ENCODE data around the gene DMXL2. TPM values are rescaled to one million over a fixed set of nuclear protein-coding genes. Genes with fewer than 3 reads are reported as not detected.

Gene DMXL2
- total RNA-seq, 2 donors from 2014 or later, result 10.0 to 22.2 TPM

DNA sequence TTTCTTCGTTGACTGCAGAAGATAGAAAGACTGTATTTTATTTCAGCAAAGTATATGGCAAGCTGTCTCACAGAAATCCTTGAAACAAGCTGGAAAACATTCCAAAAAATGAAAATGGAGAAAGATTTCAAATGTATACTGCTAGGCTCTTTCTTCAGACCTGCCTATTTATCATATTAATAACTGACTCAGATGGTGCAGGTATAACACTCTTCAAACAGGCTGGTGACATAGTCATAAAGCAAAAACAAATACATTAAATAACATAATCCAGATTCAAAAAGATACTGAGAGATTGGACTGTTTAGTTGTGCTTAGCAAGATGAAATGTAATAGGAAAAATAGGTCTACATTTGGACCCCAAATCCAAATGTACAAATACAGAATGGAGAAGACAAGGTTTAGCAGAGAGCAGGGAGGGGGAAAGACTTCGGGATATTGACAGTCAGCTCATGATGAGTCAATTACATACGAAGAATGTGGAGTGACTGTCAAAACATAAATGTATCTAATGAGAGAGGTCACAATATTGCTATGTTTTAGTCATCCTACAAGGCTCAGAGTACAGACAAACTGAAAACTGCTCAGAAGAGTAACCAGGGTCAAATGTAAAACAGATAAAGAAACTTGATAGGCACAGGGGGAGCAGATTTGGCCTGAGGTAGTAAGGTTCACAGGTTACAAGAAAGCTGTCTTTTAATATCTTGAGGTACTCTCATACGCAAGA lies 88.7 kb downstream of the DMXL2 start:
- TF ChIP-seq, protein P1, sequence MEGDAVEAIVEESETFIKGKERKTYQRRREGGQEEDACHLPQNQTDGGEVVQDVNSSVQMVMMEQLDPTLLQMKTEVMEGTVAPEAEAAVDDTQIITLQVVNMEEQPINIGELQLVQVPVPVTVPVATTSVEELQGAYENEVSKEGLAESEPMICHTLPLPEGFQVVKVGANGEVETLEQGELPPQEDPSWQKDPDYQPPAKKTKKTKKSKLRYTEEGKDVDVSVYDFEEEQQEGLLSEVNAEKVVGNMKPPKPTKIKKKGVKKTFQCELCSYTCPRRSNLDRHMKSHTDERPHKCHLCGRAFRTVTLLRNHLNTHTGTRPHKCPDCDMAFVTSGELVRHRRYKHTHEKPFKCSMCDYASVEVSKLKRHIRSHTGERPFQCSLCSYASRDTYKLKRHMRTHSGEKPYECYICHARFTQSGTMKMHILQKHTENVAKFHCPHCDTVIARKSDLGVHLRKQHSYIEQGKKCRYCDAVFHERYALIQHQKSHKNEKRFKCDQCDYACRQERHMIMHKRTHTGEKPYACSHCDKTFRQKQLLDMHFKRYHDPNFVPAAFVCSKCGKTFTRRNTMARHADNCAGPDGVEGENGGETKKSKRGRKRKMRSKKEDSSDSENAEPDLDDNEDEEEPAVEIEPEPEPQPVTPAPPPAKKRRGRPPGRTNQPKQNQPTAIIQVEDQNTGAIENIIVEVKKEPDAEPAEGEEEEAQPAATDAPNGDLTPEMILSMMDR (IDR thresholded peaks at IDR 0.05), result no peak
- Histone ChIP-seq H3K27ac (no peak overlapping the region), H3K9me3 (peaks cover 0 to 11% of the 10 kb centered on the region in 2 donors), H3K27me3 (no peaks in the 10 kb centered on the region), H3K4me1 (no peaks in the 10 kb centered on the region), H3K4me3 (no peak overlapping the region), H3K36me3 (peaks cover 7% of the 10 kb centered on the region)
- DNase-seq (ENCODE audit: low spot score), result no peak

DNA sequence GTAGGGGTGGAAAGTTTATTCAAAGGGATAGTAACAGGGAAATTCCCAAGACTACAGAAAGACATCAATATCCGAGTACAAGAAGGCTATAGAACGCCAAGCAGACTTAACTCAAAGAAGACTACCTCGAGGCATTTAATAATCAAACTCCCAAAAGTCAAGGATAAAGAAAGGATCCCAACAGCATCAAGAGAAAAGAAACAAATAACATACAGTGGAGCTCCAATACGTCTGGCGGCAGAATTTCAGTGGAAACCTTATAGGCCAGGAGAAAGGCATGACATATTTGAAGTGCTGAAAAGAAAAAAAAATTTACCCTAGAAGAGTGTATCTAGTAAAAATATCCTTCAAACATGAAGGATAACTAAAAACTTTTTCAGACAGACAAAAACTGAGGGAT lies 95.6 kb downstream of the DMXL2 start:
- peaks cover 0 to 21% of the 10 kb centered on the region in 2 donors for H3K9me3 ChIP-seq
- DNase-seq (ENCODE audit: low spot score), result no peak
- H3K36me3 ChIP-seq, result peaks cover 5% of the 10 kb centered on the region
- no peaks in the 10 kb centered on the region for H3K27me3 ChIP-seq
- no peaks in the 10 kb centered on the region for H3K4me1 ChIP-seq
- TF ChIP-seq, protein P1 (IDR thresholded peaks at IDR 0.05), result no peak
- H3K27ac ChIP-seq, result no peak overlapping the region
- H3K4me3 ChIP-seq, result no peak overlapping the region

DNA sequence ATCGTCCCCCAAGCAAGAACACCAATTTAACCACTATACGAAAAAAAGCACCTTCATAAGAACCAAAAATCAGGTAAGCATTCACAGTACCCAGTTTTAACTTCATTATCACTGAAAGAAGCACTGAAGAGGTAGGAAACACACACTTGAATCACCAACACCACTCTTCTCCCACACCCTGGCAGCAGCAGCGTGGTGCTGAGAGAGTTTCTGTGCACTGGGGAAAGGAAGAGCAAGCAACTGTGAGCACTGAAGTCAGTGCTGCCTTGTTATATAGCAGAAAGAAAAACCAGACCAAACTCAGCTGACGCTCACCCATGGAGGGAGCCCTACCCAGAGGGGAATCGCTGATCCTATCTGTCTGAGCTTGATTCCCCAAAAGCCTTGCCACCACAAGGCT lies 98.2 kb downstream of the DMXL2 start:
- Histone ChIP-seq H3K36me3 (no peaks in the 10 kb centered on the region), H3K27ac (no peak overlapping the region), H3K27me3 (no peaks in the 10 kb centered on the region), H3K4me1 (no peaks in the 10 kb centered on the region), H3K9me3 (peaks cover 0 to 10% of the 10 kb centered on the region in 2 donors), H3K4me3 (no peak overlapping the region)
- TF ChIP-seq, protein P1 (IDR thresholded peaks at IDR 0.05), result no peak
- DNase-seq (ENCODE audit: low spot score), result no peak

DNA sequence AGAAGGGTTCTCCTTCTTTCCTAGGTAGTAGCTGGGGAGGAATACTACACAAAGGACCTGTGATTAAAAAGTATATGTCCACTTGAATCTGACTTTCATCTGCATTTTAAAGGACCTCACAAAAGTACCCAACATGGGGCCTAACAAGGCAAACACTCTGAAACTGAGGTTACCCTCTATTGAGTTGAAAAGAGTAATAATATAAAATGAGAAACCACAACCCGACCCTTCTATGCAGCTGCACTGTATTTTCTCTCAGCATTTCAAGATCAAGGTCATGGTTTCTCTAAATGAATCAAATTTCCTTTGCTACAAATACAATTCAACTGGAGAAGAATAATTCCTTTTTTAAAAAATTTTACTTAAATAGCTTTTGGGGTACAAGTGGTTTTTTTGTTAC lies 106.3 kb downstream of the DMXL2 start:
- Histone ChIP-seq H3K4me3 (no peak overlapping the region), H3K36me3 (no peaks in the 10 kb centered on the region), H3K27ac (no peak overlapping the region), H3K9me3 (no peaks in the 10 kb centered on the region), H3K4me1 (no peaks in the 10 kb centered on the region), H3K27me3 (no peaks in the 10 kb centered on the region)
- TF ChIP-seq, protein P1 (IDR thresholded peaks at IDR 0.05), result no peak
- DNase-seq (ENCODE audit: low spot score), result no peak

DNA sequence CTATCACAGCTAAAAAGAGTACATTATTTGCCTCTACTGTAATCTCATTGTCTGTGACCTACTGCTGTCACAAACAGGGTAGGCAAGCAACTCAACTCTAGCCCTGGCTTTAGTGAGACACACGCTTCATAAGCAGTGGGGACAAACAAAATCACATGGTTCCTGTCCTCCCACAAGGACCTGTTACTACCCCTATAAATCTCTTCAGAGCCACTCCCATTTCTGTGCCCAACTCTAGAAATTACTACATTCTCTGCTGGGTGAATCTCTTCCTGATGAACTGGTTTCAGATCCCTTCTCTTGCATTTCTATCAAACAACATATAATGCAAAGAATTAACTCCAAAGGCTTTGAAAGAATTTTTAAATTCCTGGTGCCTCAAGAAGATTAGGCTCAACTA lies 117.3 kb downstream of the DMXL2 start:
- no peaks in the 10 kb centered on the region for H3K9me3 ChIP-seq
- no peaks in the 10 kb centered on the region for H3K4me1 ChIP-seq
- DNase-seq (ENCODE audit: low spot score), result no peak
- H3K4me3 ChIP-seq, result no peak overlapping the region
- H3K27ac ChIP-seq, result no peak overlapping the region
- H3K27me3 ChIP-seq, result no peaks in the 10 kb centered on the region
- TF ChIP-seq, protein P1 (IDR thresholded peaks at IDR 0.05), result no peak
- H3K36me3 ChIP-seq, result peaks cover 8% of the 10 kb centered on the region

DNA sequence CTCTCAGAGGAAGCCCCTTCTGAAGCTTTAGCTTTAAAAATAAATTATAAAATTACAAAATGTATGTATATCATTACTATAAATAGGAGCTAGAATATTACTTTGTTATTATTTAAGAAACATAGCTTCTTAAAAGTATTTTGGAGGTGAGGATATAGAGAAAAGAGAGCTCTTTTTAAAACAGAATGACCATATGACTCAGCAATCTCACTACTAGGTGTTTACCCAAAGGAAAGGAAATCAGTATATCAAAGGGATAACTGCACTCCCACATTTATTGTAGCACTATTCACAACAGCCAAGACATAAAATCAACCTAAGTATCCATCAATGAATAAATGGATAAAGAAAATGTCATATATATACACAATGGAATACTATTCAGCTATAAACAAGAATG lies 119.6 kb downstream of the DMXL2 start:
- peaks cover 8% of the 10 kb centered on the region for H3K36me3 ChIP-seq
- no peak overlapping the region for H3K4me3 ChIP-seq
- H3K9me3 ChIP-seq, result no peaks in the 10 kb centered on the region
- TF ChIP-seq, protein P1 (IDR thresholded peaks at IDR 0.05), result no peak
- no peaks in the 10 kb centered on the region for H3K27me3 ChIP-seq
- no peak overlapping the region for H3K27ac ChIP-seq
- H3K4me1 ChIP-seq, result no peaks in the 10 kb centered on the region
- no peak for DNase-seq (ENCODE audit: low spot score)
